Body of pancreas (tissue), 4 donors: Measurements from ENCODE around the gene ETFA.

Experiments
- POLR2A ChIP-seq, 3 donors: fragments of 450-650 bp; IDR thresholded peaks; one replicate each; pipeline ENCODE4 v1.6.1; 2016; ENCODE audit warnings: antibody characterized with exemption in 3 of 3, mild to moderate bottlenecking in 2 of 3
- TF ChIP-seq, protein P1 (sequence below), 7 experiments: fragments of 450-650 bp in 4 of 7; fragments of 200-600 bp in 3 of 7; sonication (generic) in 3 of 7; IDR thresholded peaks; one replicate each; pipeline ENCODE4 v1.5.1; 2016 to 2019; ENCODE audit warnings: antibody characterized with exemption in 7 of 7

DNA sequence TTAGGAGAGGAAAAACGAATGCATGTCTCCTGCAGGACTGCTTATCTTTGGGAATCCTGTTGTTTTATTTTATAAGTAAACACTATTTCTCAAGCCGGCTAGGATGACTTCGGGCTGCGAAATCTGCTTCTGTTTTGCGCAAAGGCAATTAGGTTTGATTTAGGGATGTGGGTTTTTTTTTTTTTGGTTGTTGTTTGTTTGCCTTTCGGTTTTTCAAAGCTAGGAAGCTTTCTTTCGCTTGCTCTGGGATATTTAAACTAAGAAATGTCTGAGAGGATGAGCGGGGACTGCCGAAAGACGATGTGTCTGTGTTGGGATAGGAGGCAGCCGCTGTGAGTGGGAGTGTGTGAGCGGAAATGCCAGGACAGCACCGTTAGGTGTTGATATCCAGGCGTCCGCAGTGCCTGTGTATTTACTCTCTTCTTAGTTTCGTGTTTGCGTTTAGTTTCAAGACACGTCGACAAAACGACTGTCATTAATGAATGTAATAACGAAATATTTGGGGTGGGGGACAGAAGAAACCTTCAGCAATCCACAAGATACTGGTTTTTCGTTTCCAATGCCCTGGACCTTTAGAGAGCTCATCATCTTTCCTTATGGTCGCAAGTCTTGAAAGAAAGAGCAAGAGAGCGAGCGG lies 25.9 kb upstream of the ETFA start:
- TF ChIP-seq, protein P1, sequence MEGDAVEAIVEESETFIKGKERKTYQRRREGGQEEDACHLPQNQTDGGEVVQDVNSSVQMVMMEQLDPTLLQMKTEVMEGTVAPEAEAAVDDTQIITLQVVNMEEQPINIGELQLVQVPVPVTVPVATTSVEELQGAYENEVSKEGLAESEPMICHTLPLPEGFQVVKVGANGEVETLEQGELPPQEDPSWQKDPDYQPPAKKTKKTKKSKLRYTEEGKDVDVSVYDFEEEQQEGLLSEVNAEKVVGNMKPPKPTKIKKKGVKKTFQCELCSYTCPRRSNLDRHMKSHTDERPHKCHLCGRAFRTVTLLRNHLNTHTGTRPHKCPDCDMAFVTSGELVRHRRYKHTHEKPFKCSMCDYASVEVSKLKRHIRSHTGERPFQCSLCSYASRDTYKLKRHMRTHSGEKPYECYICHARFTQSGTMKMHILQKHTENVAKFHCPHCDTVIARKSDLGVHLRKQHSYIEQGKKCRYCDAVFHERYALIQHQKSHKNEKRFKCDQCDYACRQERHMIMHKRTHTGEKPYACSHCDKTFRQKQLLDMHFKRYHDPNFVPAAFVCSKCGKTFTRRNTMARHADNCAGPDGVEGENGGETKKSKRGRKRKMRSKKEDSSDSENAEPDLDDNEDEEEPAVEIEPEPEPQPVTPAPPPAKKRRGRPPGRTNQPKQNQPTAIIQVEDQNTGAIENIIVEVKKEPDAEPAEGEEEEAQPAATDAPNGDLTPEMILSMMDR (IDR thresholded peaks at IDR 0.05), result no peak
- TF ChIP-seq POLR2A (IDR thresholded peaks at IDR 0.05), result no peak
